Activated CD4-positive, alpha-beta T cell treated with anti-CD3 and anti-CD28 coated beads, Interleukin-2, Interleukin-6, amounts not matched to agents 100 ng/mL and 50 ng/mL, durations not matched to agents 16 hours and 8 hours (primary cell): ENCODE results near the gene FARSB.
A peak's percentile ranks its signal among the peaks of the same experiment; 100 is the strongest.
"Not testable (repeated sequence)": the region's sequence is repeated elsewhere in the genome, so short reads cannot be mapped to it uniquely, and the experiment has no call there.

Experiments
- DNase-seq: peaks from one replicate; pipeline ENCODE4 v3.0.0-alpha.2; 2020

FARSB gene

DNA sequence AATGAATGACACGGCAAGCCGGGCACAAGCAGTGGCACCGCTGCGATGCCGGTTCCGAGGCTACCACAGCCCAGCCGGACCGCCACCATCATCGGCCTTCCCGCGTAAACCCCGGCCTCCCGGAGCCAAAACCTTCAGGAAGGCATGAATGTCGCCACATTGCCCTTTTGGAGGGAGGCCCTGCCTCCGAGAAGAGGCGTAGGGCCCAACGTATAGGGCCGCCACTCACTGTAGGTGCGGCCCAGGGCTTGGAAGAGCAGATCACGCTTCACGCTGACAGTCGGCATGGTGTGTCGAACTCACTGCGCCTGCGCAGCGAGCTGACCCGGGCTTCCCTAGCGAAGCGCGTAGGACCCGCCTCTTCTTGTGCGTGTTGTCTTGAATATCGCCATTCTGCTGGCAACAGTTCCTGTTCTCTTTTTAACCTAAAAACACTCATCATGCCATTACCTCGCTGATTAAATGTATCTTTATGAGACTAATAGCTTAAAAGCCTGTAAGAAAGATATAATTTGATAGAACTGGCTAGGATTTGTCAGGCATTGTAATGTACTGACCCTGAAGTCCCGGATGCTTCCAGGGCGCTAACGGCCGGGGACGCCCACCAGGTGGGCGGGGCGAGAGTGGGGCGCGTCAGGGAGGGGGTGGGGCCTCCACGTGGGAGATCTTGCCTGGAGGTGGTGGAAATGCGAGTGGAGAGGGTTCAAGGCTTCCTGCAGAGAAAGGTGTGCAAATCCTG lies at the start of gene FARSB:
Gene FARSB, minus strand, starts transcription at position 306 of the 739 bp plus-strand sequence. Its CDS starts 19 bp downstream, at position 287.
- DNase-seq = peak; percentile 95

DNA sequence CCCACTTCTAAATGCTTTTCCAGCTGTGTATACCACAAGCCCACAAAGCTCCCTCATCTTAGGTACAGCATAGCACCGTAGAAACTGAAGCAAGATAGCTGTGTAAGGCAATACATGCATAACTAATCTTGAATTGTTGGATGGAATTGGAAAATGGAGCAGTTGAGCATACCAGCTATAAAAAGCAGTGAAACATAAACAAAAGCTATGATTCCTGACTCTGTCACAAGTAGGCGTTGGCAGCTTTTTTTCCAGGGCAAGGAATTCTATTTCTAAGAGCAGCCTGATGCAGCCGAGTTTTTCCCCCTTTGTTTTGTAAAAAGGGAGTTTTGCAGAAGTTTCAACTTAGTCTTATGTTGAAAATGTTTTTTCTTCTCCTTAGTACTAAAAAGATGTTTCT lies 48.0 kb upstream of the FARSB start:
- DNase-seq = no peak

DNA sequence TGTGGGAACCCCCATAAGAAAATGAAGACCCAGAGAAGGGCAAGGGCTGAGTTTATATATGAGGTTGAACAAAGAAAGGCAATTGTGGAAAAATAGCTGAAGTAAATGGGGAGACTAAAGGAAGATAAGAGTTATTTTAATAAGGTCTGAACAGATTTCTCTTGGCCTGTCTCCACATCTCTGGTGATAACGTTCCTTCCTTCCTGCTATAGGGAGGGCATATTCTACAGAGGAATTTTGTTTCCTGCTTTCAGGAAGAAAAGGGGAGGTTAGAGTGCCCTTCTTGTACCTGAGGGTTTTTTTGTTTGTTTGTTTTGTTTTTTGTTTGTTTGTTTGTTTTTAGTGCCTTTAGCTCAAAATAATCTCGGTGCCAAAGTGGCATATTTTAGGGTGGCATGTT lies 47.2 kb upstream of the FARSB start:
- no peak for DNase-seq

DNA sequence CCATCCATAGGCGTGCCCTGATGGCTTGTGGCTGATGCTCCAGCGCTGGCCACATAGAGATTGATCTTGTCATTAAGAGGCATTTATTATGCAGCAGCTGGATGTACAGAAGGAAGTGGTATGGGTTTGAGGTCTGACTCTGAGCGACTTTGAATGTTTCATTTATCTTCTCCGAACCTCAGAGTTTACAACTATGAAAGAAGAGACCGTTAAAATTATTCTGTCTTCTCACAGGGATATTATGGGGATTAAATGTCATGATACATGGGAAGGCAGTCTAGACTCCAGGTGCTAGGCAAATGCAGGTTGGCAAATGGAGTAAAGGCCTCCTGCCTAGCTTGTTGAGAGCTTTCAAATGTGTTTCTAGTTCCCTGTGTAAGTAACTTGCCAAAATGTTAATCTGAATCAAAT lies 45.8 kb upstream of the FARSB start:
- DNase-seq = no peak

DNA sequence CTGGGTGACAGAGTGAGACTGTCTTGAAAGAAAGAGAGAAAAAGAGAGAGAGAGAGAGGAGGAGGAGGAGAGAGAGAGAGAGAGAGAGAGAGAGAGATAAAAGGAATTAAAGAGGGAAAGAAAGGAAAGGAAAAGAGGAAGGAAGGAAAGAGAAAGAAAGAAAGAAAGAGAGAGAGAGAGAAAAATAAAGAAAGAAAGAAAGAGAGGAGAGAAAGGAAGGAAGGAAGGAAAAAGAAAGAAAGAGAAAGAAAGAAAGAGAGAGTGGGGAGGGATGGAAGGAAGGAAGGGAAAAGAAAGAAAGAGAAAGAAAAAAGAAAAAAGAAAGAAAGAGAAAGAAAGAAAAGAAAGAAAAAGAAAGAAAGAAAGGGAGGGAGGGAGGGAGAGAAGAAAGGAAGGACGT lies 45.3 kb upstream of the FARSB start:
- no peak for DNase-seq

DNA sequence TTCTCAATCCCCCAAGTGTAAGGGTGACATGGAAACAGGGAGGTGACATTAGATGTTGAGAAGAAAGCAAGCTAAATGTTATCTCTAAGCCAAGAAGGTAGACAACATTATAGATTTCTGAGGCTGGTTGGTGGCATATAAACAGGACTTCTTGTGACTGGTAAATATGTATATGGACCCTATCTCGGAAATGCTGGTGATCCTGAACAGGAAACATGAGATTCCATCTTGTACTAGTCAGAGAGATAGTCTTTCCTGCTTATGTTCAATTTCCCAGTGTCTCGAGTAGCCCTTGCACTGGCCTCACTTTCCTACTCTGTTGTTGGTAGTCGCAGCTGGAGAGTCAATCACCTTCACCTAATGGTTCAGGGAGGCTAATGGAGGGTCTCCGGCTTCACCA lies 42.4 kb upstream of the FARSB start:
- no peak for DNase-seq

DNA sequence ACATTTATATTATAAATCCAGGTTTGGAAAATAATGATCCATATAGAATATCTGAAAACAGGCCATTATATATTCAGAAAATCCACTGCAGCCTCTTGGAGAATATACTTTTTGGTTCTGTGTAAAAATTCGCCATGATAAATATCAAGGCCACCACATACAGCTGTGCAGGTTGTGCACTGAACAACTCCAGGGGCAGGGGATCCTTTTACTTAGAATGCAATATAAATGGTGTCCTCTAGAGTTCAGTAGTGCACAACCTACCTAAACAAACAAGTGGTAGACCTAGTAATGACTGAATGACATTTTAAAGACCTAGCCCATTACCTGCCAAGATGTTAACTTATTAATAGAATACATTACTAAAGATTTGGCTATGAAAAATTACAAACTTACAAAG lies 37.9 kb upstream of the FARSB start:
- peak; percentile 23 for DNase-seq

DNA sequence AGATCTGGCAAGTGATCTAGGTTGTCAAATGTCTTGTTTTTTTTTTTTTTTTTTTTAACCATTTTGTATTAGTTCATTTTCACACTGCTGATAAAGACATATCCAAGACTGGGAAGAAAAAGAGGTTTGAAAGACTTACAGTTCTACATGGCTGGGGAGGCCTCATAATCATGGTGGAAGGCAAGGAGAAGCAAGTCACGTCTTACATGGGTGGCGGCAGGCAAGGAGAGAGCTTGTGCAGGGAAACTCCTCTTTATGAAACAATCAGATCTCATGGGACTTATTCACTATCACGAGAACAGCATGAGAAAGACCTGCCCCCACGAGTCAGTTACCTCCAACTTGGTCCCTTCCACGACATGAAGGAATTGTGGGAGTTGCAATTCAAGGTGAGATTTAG lies 37.5 kb upstream of the FARSB start:
- DNase-seq = not testable (repeated sequence)

DNA sequence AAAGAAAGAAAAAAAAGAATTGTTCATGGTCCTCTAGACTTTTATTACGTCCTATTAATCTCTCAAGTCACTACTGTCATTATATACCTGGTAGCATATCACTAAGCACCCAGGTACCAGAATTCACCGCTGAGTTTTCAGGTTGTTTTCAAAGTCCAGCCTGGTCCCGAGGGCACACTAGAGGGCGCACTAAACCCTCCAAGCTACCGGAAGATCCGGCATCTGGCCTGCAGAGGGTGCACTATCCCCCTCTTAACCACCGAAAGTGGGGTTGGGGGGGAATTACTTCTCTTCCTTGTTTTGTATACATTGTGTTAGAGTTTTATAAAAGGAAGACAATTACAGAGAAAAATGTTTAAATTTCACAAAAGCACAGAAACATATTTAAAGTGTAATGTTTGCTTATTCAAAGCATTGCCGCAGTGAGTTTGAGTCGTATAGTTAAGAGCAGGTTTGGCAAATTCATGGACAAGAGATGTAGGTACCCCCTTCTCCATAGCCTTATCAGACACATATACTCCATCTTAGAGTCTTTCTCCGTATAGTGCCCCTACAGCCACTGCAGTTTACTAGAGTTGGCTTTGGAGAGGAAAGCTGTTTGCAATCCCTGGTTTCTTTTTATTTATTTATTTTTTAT lies 34.8 kb upstream of the FARSB start:
- DNase-seq = peak; percentile 80

DNA sequence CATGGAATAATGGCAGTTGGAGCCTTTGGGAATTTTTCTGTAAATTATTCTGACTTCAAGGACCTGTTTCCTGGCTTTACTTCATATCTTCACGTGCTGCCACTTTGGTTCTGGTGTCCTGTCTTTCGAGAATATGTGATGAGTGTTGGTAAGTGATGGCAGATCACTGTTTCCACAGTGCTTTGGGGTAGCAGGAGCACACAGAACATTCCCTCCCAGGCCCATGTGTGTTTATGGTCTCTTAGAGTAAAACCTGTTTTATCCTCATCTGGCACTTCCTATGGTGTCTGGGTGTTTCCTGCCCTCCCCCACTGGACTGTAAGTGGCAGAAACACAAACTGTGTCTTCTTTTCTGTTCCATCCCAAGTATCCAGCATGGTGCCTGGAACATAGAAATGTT lies 33.4 kb upstream of the FARSB start:
- DNase-seq = no peak

DNA sequence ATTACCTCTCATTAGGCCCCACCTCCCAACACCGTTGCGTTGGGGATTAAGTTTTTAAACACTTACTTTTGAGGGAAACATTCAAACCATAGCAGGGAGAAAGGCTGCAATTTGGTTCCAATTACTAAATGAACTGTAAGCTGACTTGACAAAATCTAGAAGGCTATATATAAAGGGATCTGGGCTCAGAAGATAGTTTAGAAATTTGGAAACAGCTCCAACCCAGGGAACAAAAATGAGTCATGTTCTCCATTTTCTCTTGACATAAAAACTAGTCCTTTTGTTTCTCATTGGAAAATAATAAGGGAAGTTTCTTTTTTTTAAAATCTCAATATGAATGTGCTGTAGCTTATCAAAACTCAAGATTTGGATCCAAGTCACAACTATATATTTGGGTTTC lies 33.0 kb upstream of the FARSB start:
- DNase-seq = no peak

DNA sequence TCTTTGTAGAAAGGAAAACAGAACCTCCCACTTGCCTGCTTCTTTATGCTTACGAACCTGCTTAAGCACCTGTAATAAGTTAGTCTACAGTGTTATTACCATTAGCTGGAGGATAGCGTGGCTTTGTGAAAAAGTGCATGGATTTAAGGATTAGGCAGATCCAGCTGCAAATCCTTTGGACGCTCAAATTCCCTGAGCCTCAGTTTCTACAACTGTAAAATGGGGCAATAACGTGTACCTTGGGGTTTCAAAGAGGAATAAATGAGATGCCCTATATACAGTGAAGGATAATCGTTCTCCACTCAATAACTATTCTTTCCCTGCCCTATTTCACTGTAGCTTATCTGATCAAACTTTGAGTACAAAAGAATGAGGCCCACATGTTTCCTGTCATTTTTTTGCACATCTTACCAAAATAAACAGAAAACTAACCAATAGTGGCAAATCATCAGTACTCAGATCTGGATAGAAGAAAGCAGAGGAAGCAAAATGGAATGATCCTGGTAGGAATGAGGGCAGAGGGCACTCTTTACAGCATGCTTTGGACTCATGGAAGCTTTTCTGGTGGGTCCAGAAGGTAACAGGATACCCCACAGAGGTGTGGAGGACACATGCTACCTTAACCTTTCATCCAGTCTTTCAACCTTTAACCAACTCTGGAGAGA lies 30.3 kb upstream of the FARSB start:
- no peak for DNase-seq

DNA sequence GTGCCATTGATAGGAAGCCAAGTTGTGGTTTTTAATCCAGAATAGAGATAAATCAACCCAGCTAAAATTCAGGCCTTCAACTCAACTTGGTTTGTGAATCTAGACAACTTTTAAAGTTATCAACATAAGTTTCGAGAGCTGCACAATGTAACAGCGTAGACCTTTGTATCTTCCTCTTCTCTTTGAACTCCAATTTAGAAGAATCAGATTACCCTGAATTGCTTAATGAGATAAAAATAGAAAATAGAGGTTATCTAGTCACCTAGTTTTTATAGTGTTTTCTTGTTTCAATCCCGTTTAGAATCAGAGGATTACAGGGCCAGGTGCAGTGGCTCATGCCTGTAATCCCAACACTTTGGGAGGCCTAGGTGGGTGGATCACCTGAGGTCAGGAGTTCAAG lies 27.9 kb upstream of the FARSB start:
- no peak for DNase-seq

DNA sequence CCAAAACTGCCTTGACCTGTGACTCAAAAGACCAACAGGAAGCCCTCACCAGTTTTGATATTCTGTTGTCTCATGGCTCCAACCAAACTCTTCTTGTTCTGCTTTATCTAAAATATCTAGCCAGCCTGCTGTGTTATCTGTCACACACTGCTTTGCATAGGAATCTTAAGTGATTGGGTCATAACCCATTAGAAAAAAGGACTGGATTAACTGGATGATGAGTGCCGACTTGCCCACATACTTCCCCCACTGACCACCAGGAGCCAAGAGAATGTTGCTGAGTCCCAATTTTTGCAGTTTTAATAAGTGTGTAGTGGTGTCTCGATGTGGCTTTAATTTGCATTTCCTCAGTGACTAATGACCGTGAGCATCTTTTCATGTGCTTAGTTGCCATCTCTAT lies 22.1 kb upstream of the FARSB start:
- no peak for DNase-seq

DNA sequence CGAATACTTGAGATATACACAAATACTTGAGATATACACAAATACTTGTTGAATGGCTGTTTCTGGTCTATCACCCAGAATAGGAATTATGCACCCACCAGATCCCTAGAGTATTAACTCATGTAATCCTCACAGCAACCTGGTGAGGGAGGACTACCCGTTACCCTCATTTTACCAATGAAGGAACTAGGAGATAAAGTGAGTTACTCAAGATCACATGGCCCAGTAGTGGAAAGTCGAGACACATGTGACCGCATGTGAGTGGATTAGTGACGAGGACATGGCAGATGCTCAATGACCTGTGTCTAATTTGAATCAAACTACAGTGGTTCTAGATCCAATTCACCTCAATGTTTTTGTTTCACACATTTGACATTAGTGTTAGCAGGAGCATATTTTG lies 18.0 kb upstream of the FARSB start:
- DNase-seq = no peak

DNA sequence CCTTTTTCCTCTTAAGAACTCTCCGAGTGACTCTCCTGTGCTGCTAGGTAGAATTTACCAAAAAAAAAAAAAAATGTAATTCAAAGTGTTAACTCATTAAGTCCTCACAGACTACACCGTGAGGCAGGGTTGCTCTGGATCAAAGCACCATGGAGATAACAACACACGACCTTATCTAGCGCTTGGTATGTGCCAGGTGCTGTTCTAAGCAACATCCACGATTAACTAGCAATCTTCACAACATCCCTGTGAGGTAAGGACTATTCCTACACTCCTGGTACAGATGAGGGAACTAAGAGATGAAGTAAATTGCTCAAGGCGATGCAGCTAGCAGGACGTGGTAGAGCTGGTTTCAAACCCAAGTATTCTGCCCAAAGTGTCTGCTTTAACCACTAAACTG lies 17.4 kb upstream of the FARSB start:
- no peak for DNase-seq

DNA sequence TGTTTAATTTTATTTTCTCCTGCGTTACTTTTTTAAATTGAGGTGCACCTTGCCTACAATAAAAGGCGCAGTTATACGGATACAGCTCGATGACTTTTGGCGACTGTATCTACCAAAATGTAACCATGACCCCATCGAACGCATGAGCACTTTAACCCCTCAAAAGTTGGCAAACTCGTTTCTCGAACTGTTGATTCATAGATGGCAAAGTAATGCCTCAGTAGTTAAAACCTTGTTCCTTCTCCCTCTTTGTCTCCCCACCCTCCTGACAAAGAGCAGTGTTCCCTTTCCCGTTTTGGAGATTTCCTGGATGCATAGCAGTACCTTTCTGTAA lies 16.1 kb upstream of the FARSB start:
- no peak for DNase-seq

DNA sequence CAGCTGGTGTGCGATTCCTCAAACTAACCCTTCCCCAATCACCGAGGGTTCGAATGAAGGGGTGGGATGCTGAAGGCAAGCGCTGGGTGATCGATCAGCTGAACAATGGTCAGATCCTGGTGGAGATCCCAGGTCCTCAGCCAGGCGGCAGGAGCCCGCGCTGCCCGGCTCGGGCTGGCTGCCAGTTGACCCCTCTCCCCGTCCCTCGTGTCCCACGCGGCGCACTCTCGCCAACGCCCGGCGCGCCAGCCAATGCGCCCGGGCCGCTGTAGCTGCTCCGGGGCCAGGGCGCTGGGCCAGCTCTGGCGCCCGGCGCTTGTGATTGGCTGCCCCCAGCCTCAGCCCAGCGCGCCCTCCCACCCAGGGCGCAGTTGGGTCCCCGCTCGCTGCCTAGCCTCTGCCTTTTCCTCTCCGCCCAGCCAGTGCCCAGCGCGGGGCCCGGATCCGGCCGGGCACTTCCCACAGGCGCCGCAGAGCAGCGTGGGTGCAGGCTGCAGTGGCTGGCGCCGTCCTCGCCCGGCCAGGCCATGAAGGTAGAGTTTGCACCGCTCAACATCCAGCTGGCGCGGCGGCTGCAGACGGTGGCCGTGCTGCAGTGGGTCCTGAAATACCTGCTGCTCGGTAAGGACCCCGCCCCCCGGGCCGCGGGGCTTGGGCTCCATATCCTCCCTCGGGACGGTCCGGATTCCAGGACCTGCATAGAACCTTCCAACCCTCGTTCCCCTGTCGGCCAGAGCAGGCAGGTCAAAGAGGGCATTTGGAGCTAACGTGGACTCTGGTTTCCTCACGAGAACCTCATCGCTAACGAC lies 15.6 kb upstream of the FARSB start, which contains the start of gene MOGAT1:
Gene MOGAT1, plus strand, starts transcription at position 400 of the 809 bp plus-strand sequence. Its CDS starts 128 bp downstream, at position 528.
- DNase-seq = no peak

DNA sequence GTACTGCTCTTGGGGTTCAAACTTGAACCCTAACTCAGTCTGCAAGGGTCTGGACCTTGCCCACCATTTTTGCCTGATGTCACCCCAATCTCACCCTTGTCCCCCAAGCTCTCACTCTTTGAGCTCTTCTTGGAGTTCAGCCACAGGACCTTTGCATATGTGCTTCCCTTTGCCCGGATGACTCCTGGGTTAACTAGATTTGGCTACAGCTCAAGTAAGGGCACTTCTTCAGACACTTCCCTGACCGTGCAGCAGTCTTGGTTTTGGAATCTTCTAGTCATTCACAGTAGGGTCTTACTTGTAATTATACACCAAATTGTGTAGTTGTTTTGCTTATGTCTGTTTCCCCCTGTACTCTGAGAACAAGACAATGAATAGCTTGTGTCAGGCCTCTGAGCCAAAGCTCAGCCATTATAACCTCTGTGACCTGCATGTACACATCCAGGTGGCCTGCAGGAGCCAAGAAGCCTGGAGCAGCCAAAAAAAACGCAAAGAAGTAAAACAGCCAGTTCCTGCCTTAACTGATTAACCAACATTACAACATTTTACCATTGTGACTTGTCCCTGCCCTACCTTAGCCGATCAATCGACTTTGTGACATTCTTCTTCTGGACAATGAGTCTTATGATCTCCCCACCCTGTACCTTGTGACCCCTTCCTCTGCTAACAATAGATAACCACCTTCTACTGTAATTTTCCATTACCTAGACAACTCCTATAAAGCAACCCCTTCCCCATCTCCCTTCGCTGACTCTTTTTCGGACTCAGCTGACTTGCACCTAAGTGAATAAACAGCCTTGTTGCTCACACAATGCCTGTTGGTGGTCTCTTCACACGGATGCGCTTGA lies 14.5 kb upstream of the FARSB start:
- no peak for DNase-seq

DNA sequence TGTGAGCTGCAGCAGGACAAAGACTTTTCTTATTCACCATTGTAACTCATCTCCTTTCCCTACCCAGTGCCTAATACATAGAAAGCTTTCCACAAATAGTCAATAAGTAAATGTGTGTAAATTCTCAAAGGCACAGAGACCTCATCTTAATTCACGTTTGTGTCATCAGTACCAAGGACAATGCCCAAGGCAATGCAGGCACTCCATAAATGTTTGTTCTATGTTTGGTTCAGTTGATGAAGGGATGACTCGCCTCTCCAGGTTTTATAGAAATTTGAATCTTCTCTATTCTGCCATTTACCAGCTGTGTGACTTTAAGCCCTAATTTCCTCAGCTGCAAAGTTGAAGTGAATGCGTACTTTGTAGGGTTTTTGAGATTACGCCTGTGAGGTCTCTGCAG lies 13.5 kb upstream of the FARSB start:
- DNase-seq = no peak

DNA sequence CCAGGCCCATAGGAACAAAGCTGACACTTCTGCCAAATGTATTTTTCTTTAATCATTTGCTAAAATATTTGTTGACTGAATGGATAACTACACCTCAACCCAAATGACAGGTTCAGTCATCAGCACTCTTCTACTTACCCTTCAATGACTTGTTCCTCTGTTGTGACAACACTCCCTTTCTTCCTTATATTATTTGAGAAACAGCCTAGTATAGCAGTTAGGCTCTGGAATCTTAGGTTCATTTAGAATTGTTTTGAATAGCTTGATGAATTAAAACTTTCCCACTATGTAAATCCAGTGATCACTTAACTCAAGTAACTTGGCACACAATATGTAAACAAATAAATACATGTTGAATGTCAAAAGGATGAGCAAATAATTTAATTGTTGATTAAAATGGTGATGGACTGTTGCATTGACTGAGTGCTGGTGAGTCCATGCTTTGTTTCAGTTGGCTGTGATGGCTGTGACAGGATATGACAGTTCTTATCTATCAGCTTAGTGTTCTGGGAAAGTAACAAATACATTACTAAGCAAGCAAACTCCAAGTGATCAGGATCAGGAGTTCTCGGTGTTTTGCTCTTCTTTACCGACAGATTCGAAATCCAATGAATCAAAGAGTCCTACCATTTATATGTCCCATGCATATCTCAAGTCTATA lies 12.7 kb upstream of the FARSB start:
- no peak for DNase-seq

DNA sequence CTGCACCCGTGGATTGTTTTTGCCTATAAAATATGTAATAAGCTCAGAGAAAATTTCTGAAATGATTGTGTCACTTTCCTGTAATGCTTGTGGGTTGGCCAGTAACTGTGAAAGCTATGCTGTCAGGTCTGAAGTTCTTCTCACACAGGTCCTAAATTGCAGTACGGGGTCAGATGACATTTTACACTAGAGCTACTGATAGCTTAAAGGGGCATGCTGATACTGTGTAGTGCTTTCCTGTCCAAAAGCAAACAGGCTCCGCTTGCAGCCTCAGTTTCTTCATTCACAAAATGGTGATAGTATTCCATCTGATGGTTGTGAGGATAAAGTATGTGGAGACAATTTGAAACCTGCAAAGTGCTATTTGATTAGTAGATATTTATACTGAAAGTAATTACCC lies 7.6 kb upstream of the FARSB start:
- peak; percentile 17 for DNase-seq
